ENCODE measurements around the gene ARHGAP45.

DNA sequence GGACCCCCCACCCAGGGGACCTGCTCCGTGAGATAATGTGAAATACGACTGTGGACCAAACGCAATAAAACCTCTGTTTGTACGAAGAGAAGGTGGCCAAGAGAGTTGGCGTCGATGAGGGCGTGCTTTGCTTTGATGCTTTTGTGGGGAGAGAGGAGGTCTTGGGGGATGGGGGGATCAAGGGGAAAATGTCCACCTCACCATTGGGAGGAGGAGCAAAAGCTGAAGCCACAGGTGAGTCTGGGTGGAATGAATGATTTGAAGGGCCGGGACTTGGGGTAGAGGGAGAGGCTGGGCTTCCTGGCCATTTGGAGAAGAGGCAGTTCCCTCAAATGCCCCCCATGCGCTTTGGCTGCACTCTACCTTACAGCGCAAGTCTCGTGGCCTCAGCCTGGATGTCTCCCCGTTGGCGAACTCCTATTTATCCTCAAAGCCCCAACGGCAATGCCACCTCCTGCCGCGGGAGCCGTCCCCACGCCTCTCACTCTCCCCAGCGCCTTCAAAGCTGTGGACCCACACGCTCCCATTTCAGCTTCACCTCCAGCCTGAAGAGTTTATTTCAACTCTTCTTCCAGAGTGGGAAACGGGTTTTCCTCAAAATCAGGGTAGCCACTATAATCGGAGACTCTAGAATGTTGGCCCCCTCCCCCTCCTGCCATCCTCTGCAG lies 27.9 kb upstream of the ARHGAP45 start:
- TF ChIP-seq POLR2AphosphoS5 (IDR thresholded peaks at IDR 0.05; ENCODE audit: borderline replicate concordance, low read depth, low read length) = no peak
- no peak for TF ChIP-seq EZH2 (IDR thresholded peaks at IDR 0.05)
- no peak for TF ChIP-seq FOXP2 (optimal IDR thresholded peaks at IDR 0.05; ENCODE audit: control extremely low read depth, extremely low read length, insufficient read depth)
